Mesenchymal stem cell (in vitro differentiated cells and primary cell): Measurements from ENCODE around the gene TXLNA.

Source experiments
- DNase-seq: peaks from one replicate; pipeline ENCODE4 v3.0.0-alpha.2; 2013
- H2AFZ ChIP-seq: one replicate; pipeline ENCODE4 v1.6.1; 2013; ENCODE audit warnings: low read depth, mild to moderate bottlenecking, control low read depth, inconsistent platforms, low read length, moderate library complexity
- H2AK5ac ChIP-seq: 2 replicates; pipeline ENCODE4 v1.6.1; 2013; ENCODE audit warnings: low read length, moderate library complexity, mild to moderate bottlenecking, inconsistent platforms; ENCODE audit not compliant: severe bottlenecking
- H2BK120ac ChIP-seq: one replicate; pipeline ENCODE4 v1.6.1; 2013; ENCODE audit warnings: low read depth, mild to moderate bottlenecking, inconsistent platforms, low read length, moderate library complexity
- H2BK12ac ChIP-seq, 2 experiments: one replicate each; pipeline ENCODE4 v1.6.1; 2013; ENCODE audit warnings: inconsistent platforms in 2 of 2, low read length in 2 of 2, mild to moderate bottlenecking in 2 of 2, moderate library complexity in 2 of 2, control low read depth in 1 of 2
- H2BK15ac ChIP-seq: one replicate; pipeline ENCODE4 v1.6.1; 2013; ENCODE audit warnings: mild to moderate bottlenecking, low read depth, inconsistent platforms; ENCODE audit not compliant: poor library complexity, severe bottlenecking
- H2BK5ac ChIP-seq: 2 replicates; pipeline ENCODE4 v1.6.1; 2013; ENCODE audit warnings: low read depth, mild to moderate bottlenecking, low read length, control low read depth, inconsistent platforms; ENCODE audit not compliant: poor library complexity, severe bottlenecking
- H3K14ac ChIP-seq, 2 experiments: one replicate each; pipeline ENCODE4 v1.6.1; 2013; ENCODE audit warnings: inconsistent platforms in 2 of 2, low read length in 2 of 2, control low read depth in 1 of 2, mild to moderate bottlenecking in 1 of 2, moderate library complexity in 1 of 2
- H3K18ac ChIP-seq, 2 experiments: one replicate each; pipeline ENCODE4 v1.6.1; 2013; ENCODE audit warnings: inconsistent platforms in 2 of 2, low read length in 2 of 2, control low read depth in 1 of 2, low read depth in 1 of 2, mild to moderate bottlenecking in 1 of 2
- H3K23ac ChIP-seq, 2 experiments: one replicate each; pipeline ENCODE4 v1.6.1; 2013; ENCODE audit warnings: inconsistent platforms in 2 of 2, low read length in 2 of 2, mild to moderate bottlenecking in 2 of 2, moderate library complexity in 2 of 2, control low read depth in 1 of 2
- H3K27ac ChIP-seq: 2 replicates; pipeline ENCODE4 v1.5.1; 2013; ENCODE audit warnings: mild to moderate bottlenecking, moderate library complexity, low read length, control low read depth, inconsistent platforms; ENCODE audit not compliant: poor library complexity, severe bottlenecking
- H3K27me3 ChIP-seq, 2 experiments: 2 replicates each; pipeline versions ENCODE4 v1.6.1 to v1.7.0; 2013; ENCODE audit warnings: low read length in 2 of 2, mild to moderate bottlenecking in 2 of 2, moderate library complexity in 2 of 2, control low read depth in 1 of 2, inconsistent platforms in 1 of 2; ENCODE audit not compliant: control insufficient read depth in 1 of 2, insufficient read depth in 1 of 2
- H3K36me3 ChIP-seq, 2 experiments: 2 replicates each; pipeline versions ENCODE4 v1.6.1 to v1.7.0; 2013; ENCODE audit warnings: low read length in 2 of 2, control low read depth in 1 of 2, inconsistent platforms in 1 of 2, low read depth in 1 of 2, mild to moderate bottlenecking in 1 of 2; ENCODE audit not compliant: insufficient read depth in 2 of 2, control insufficient read depth in 1 of 2
- H3K4ac ChIP-seq, 2 experiments: one replicate each; pipeline ENCODE4 v1.6.1; 2013; ENCODE audit warnings: inconsistent platforms in 2 of 2, low read length in 2 of 2, mild to moderate bottlenecking in 2 of 2, moderate library complexity in 2 of 2, control low read depth in 1 of 2, low read depth in 1 of 2
- H3K4me1 ChIP-seq: 2 replicates; pipeline ENCODE4 v1.6.1; 2013; ENCODE audit warnings: low read depth, low read length, control low read depth; ENCODE audit not compliant: control insufficient read depth, insufficient read depth
- H3K4me2 ChIP-seq: 2 replicates; pipeline ENCODE4 v1.6.1; 2013; ENCODE audit warnings: low read length, mild to moderate bottlenecking, inconsistent platforms; ENCODE audit not compliant: poor library complexity, severe bottlenecking
- H3K4me3 ChIP-seq, 2 experiments: 2 replicates each; pipeline versions ENCODE4 v1.5.1 to v1.7.0; 2013; ENCODE audit warnings: low read length in 2 of 2, mild to moderate bottlenecking in 2 of 2, control low read depth in 1 of 2, low read depth in 1 of 2; ENCODE audit not compliant: insufficient read depth in 1 of 2
- H3K79me1 ChIP-seq: replicated peaks from 2 replicates; pipeline ENCODE4 v1.6.1; 2013; ENCODE audit warnings: mild to moderate bottlenecking, control low read depth, low read length, inconsistent platforms; ENCODE audit not compliant: poor library complexity, severe bottlenecking
- H3K9ac ChIP-seq: 2 replicates; pipeline ENCODE4 v1.7.0; 2013; ENCODE audit warnings: mild to moderate bottlenecking, low read length, moderate library complexity
- H3K9me3 ChIP-seq: 2 replicates; pipeline ENCODE4 v1.7.0; 2013; ENCODE audit warnings: mild to moderate bottlenecking, low read length; ENCODE audit not compliant: control insufficient read depth
- H4K8ac ChIP-seq: one replicate; pipeline ENCODE4 v1.6.1; 2013; ENCODE audit warnings: inconsistent platforms, mild to moderate bottlenecking, low read length, moderate library complexity
- H4K91ac ChIP-seq: one replicate; pipeline ENCODE4 v1.6.1; 2013; ENCODE audit warnings: mild to moderate bottlenecking, low read length, inconsistent platforms
- WGBS: methylation state at CpG from one replicate; pipeline ENCODE4 v1.1.7; 2013; ENCODE audit warnings: mixed read lengths; 5-methylcytosine and 5-hydroxymethylcytosine counted together

Gene TXLNA

GRCh38 chr1:32239790-32240139 lies 60.3 kb downstream of the TXLNA start:
- no peaks in the 10 kb centered on the region for H3K27me3 ChIP-seq
- no peak overlapping the region for H2BK5ac ChIP-seq
- H4K91ac ChIP-seq, result peak overlapping the region; percentile 0
- H4K8ac ChIP-seq, result peak overlapping the region; percentile 41
- H3K18ac ChIP-seq, result peak overlapping the region; percentile 6 to 83
- H3K27ac ChIP-seq, result no peak overlapping the region
- peak overlapping the region; percentile 81 for H3K4me2 ChIP-seq
- H2BK12ac ChIP-seq, result peak overlapping the region in 1 of 2 experiments; percentile 71
- H2AK5ac ChIP-seq, result no peak overlapping the region
- peaks cover 5 to 12% of the 10 kb centered on the region in 2 experiments for H3K36me3 ChIP-seq
- H3K4ac ChIP-seq, result peak overlapping the region; percentile 42 to 68
- peak overlapping the region; percentile 59 to 93 for H3K4me3 ChIP-seq
- no peaks in the 10 kb centered on the region for H3K79me1 ChIP-seq
- H2AFZ ChIP-seq, result peak overlapping the region; percentile 49
- peaks cover 22% of the 10 kb centered on the region for H3K4me1 ChIP-seq
- no peak for DNase-seq
- H3K14ac ChIP-seq, result peak overlapping the region in 1 of 2 experiments; percentile 62
- no peaks in the 10 kb centered on the region for H3K9me3 ChIP-seq
- WGBS, result 32% methylated on average over 19 of the region's 20 CpGs
- peak overlapping the region; percentile 90 for H3K9ac ChIP-seq
- H2BK15ac ChIP-seq, result peak overlapping the region; percentile 60
- no peak overlapping the region for H2BK120ac ChIP-seq
- H3K23ac ChIP-seq, result peak overlapping the region in 1 of 2 experiments; percentile 96

- Histone ChIP-seq H2AFZ (peak overlapping the region; percentile 66), H3K14ac (peak overlapping the region in 1 of 2 experiments; percentile 62), H2BK5ac (no peak overlapping the region), H4K8ac (peak overlapping the region; percentile 41), H2BK12ac (peak overlapping the region in 1 of 2 experiments; percentile 71), H3K27ac (no peak overlapping the region), H3K27me3 (no peaks in the 10 kb centered on the region), H3K23ac (peak overlapping the region in 1 of 2 experiments; percentile 96), H3K18ac (peak overlapping the region; percentile 26 to 83), H4K91ac (peak overlapping the region; percentile 0), H3K4me2 (peak overlapping the region; percentile 81), H3K9me3 (no peaks in the 10 kb centered on the region), H2BK15ac (peak overlapping the region; percentile 60), H3K4me3 (peak overlapping the region; percentile 59 to 93), H3K9ac (peak overlapping the region; percentile 90), H2BK120ac (peak overlapping the region; percentile 19), H3K4me1 (peaks cover 22% of the 10 kb centered on the region), H3K4ac (peak overlapping the region; percentile 52 to 77), H2AK5ac (no peak overlapping the region), H3K79me1 (no peaks in the 10 kb centered on the region), H3K36me3 (peaks cover 3 to 6% of the 10 kb centered on the region in 2 experiments)
- WGBS, result 2% methylated on average over 61 of the region's 62 CpGs
- DNase-seq, result peak; percentile 68
Measured at GRCh38 chr1:32240140-32240951, 60.9 kb downstream of the TXLNA start.

GRCh38 chr1:32241001-32241763 lies 61.7 kb downstream of the TXLNA start:
- Histone ChIP-seq H3K23ac (peak overlapping the region in 1 of 2 experiments; percentile 47), H2BK15ac (no peak overlapping the region), H3K27me3 (no peaks in the 10 kb centered on the region), H3K14ac (peak overlapping the region in 1 of 2 experiments; percentile 26), H3K4me1 (peaks cover 22% of the 10 kb centered on the region), H2AFZ (peak overlapping the region; percentile 66), H3K79me1 (no peaks in the 10 kb centered on the region), H3K27ac (no peak overlapping the region), H2BK12ac (peak overlapping the region in 1 of 2 experiments; percentile 34), H3K4me3 (peak overlapping the region; percentile 59 to 93), H3K18ac (peak overlapping the region; percentile 26 to 73), H4K91ac (peak overlapping the region; percentile 23), H4K8ac (peak overlapping the region; percentile 21), H3K4me2 (peak overlapping the region; percentile 81), H3K9ac (peak overlapping the region; percentile 90), H2BK5ac (no peak overlapping the region), H3K36me3 (peaks cover 3% of the 10 kb centered on the region in 2 experiments), H3K9me3 (no peaks in the 10 kb centered on the region), H3K4ac (peak overlapping the region; percentile 52 to 77), H2AK5ac (no peak overlapping the region), H2BK120ac (peak overlapping the region; percentile 19)
- DNase-seq, result peak; percentile 82
- WGBS, result under 1% methylated on average over 47 of the region's 55 CpGs
